Mucosa of descending colon (tissue), 3 donors: ENCODE results near the gene ARL15. TPM values are rescaled to one million over a fixed set of nuclear protein-coding genes. Genes with fewer than 3 reads are reported as not detected.

Experiments used
- ATAC-seq: fragments of 200-7000 bp; cut with Tn5 transposase; one replicate; pipeline ENCODE4 v1.9.1; 2020; ENCODE audit warnings: mild to moderate bottlenecking, moderate library complexity
- DNase-seq, 3 donors: peaks; one replicate each; pipeline ENCODE4 v3.0.0-alpha.2; 2020
- H3K36me3 ChIP-seq: fragments of 200-600 bp; one replicate; pipeline ENCODE4 v1.8.0; 2021; ENCODE audit warnings: low read depth, mild to moderate bottlenecking
- H3K4me1 ChIP-seq: fragments of 200-600 bp; one replicate; pipeline ENCODE4 v1.8.0; 2021; ENCODE audit warnings: low read depth, mild to moderate bottlenecking
- H3K4me3 ChIP-seq: fragments of 200-600 bp; one replicate; pipeline ENCODE4 v1.8.0; 2021; ENCODE audit warnings: mild to moderate bottlenecking
- H3K9me3 ChIP-seq: fragments of 200-600 bp; one replicate; pipeline ENCODE4 v1.8.0; 2021; ENCODE audit warnings: mild to moderate bottlenecking
- CTCF ChIP-seq: fragments of 200-600 bp; IDR thresholded peaks from one replicate; pipeline ENCODE4 v1.8.0; 2022; ENCODE audit warnings: antibody characterized with exemption, mild to moderate bottlenecking
- intact Hi-C, 2 donors: fragments of 100-400 bp; cut with DNase I in 1 of 2; cut with micrococcal nuclease in 1 of 2; formaldehyde crosslinking; loops; one replicate each; pipeline versions ENCODE4 v1.11.0 to v1.11.1; 2022; cut with DNase I, micrococcal nuclease
- total RNA-seq, 3 donors: library from RNA; stranded (reverse); fragmentation: NEBNext Ultra II Directional in 2 of 3; extraction: Animal tissue kit (Norgen Biotek cat#: 25700) in 2 of 3; gene quantifications; one replicate each; pipeline versions ENCODE4 v1.2.1 to v1.2.4, GENCODE V29; 2021 to 2023
- donor health status: DM: no; HTN: no; CAD: no; lungs with moderate emphysema.
- donor health status: DM: no; HTN: no; CAD: no.
- donor health status: DM: no; HTN: yes; CAD: no.

ARL15 gene
- total RNA-seq, 3 donors from 2014 or later, result 21.2 to 34.8 (median 30.1) TPM

DNA sequence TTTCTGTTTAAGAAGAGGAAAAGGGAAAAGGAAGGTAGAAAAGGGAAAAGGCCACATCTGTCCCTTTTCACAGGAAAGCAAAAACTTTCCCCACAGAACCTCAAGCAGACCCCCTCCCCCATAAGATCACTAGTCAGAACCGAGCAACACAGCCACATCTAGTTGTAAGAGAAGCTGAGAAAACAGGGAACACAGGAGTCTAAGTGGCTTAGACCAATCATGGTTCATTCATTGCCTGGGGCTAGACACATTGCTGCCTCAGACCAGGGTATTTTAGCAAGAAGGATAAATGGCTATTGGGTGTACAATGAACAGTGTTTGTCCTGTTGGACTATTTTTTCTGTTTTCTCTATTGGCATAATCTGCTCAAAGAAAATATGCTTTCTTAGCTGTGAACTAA, 98.0 kb downstream of the ARL15 start:
- no peak for ATAC-seq
- no peak for DNase-seq
- no peak overlapping the region for H3K4me3 ChIP-seq
- H3K9me3 ChIP-seq, result no peaks in the 10 kb centered on the region
- H3K36me3 ChIP-seq, result no peaks in the 10 kb centered on the region
- no peak for TF ChIP-seq CTCF
- H3K4me1 ChIP-seq, result no peaks in the 10 kb centered on the region
- intact Hi-C loops, result loop anchor here (10.0 kb wide), 1 partner anchor 738 kb away; no protein-coding TSS in a partner anchor

DNA sequence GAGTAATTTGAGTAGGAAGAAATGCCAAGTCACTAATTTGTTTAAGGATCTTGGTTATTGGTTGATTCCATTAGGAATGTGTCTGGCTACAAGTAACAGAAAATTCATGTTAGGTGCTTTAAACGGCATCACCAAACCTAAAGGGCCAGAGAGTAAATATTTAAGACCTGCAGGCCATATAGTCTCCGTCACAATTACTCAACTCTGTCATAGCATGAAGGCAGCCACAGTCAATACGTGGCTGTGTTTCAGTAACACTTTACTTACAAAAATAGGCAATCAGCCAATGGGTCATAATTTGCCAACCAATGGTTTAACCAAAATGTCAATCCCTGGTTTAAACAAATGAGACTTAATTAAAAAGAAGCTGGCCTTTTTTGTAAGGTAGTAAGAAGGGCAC, 98.5 kb downstream of the ARL15 start:
- Histone ChIP-seq H3K9me3 (no peaks in the 10 kb centered on the region), H3K4me1 (no peaks in the 10 kb centered on the region), H3K4me3 (no peak overlapping the region), H3K36me3 (no peaks in the 10 kb centered on the region)
- no peak for TF ChIP-seq CTCF
- no peak for DNase-seq
- intact Hi-C loops, result loop anchor here (10.0 kb wide), 1 partner anchor 737 kb away; no protein-coding TSS in a partner anchor
- ATAC-seq, result no peak

DNA sequence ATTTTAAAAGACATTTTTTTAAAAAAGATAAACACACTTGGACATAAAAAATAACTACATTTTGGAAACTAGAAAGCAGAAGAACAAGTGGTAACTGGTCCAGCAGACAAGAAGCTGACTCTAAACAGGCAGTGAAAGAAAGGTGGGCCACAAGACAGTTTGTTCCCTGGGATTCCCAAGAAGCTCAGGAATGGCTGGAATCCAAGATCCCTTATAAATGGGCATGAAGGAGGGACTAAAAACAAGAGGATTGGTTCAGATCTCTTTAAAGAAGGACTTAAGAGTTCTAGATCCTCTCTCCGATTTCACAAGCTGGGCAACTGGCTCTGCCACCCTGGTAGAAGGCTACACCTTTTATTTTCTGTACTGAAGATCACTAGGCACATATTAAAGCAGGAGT, 102.8 kb downstream of the ARL15 start:
- no peak for TF ChIP-seq CTCF
- no peak for ATAC-seq

GRCh38 chr5:54206580-54207229, 103.7 kb downstream of the ARL15 start:
- intact Hi-C loops, result no loop called here

More for the DNA sequence above, 102.8 kb downstream of the ARL15 start:
- no peaks in the 10 kb centered on the region for H3K36me3 ChIP-seq
- DNase-seq, result no peak
- H3K4me1 ChIP-seq, result no peaks in the 10 kb centered on the region
- intact Hi-C loops, result no loop called here
- H3K4me3 ChIP-seq, result no peak overlapping the region
- no peaks in the 10 kb centered on the region for H3K9me3 ChIP-seq

DNA sequence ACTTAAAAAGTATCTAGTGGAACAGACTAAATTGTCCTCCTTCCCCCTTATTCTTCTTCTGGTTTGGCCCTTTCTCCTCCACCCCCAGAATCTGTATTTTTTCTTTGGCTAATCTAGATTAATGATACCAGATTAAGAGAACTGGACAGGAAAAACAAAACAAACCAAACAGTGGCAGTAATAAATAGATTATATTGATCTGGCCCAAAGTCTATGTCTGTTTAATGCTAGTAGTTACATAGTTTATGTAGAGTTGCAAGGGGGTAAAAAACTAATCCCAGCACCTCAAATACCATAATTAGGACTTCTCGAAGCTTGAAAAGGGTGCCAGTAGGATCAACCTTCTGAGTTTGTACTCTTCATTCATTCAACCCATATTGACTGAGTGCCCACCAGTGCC, 104.5 kb downstream of the ARL15 start:
- TF ChIP-seq CTCF, result no peak
- Histone ChIP-seq H3K36me3 (no peaks in the 10 kb centered on the region), H3K4me3 (no peak overlapping the region), H3K9me3 (no peaks in the 10 kb centered on the region), H3K4me1 (no peaks in the 10 kb centered on the region)
- ATAC-seq, result no peak
- no peak for DNase-seq
- intact Hi-C loops, result no loop called here

More at GRCh38 chr5:54206580-54207229, 103.7 kb downstream of the ARL15 start:
- ATAC-seq (no peak), DNase-seq (no peak)
- no peak overlapping the region for H3K4me3 ChIP-seq
- H3K4me1 ChIP-seq, result no peaks in the 10 kb centered on the region
- no peaks in the 10 kb centered on the region for H3K36me3 ChIP-seq
- no peaks in the 10 kb centered on the region for H3K9me3 ChIP-seq
- TF ChIP-seq CTCF, result no peak
